NK-92 treated with Interleukin-12 subunit alpha and Interleukin-12 subunit beta, amount 100 ng/mL, for 24 hours (cell line): ENCODE data around the gene JAKMIP3.

Experiments used
- DNase-seq: peaks from one replicate; lab custom pipeline; 2025; lab: John Stamatoyannopoulos, UW

Gene JAKMIP3

GRCh38 chr10:132098539-132099388 lies 33.0 kb downstream of the JAKMIP3 start:
- DNase-seq: no peak

DNA sequence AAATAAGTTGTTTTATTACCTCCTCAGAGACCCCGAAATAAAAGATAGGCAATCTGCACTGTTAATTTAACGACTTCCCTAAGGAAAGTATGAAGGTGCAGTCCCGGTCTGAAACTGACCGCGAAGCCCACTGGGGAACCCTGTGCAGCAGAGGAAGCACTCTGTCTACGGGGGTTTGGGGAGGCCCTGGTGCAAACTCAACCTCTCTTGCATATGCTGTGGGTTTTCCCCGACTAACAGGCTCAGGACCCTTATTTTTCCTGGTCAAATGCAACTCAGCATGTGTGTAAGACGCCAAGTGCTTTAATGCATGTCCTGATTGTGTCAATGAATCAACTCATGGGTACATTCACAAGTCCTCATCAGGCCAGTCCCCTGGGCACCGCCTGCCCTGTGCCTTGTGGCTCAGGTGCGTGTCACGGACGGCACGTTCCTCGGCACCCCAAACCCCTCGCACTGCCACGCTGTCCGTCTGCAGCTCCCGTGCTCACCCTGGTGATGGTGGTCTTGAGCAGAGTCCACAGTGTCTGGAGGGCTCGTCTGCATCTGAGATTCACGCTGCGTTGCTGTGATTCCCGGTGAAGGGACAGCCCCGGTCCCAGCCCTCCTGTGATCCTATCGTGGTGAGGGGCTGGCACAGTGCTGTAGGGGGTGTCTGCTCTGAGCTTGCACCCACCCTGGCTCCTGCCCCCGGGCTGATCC lies 33.8 kb downstream of the JAKMIP3 start:
- no peak for DNase-seq

DNA sequence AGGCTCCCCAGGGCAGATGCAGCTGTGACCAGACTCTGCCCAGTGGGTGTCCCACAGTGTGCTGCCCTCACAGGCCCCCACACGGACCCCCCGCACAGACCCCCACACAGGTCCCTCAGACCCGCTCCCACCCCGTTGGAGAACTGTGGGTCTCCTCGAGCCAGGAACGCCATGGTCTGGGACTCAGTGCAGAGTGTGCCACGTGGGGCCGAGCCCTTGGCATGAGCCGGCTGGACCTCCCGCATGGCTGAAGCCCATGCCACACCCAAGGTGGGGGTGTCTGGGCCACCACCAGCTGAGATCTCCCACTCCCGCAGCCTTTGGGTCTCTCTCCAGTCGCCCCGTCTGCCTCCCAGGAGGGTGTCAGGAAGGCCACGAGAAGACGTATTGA lies 34.3 kb downstream of the JAKMIP3 start:
- no peak for DNase-seq

DNA sequence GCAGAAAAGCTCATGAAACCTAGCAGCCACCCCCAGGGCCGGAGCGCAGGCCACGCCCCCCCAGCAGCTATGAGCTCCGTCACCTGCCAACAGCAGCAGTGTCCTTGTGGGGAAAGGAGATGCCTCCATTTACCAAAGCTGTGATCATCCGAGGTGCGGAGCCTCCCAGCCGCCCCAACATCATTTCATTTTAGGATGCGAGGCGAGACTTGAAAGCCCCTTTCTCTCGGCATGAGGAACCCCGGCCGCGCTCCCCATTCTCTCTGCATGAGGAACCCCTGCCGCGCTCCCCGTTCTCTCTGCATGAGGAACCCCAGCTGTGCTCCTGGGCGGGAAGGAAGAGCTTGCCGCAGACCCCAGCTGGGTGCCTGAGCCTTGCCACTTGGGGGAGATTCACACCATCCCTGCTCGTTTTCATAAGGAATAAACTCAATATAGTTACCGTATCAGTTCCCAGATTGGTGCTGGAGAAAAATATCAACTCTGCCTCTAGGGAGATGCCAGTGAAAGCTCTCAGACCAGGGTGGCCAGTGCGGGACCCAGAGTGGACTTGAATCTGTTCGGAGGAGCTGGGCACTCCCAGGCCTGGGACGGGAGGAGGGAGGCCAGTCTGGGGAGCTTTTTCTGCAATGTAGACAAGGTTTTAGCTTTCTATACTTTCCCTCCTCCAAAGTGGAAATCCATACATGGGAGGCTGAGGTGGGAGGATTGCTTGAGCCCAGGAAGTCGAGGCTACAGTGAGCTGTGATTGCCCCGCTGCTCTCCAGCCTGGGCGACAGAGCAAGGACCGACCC lies 35.0 kb downstream of the JAKMIP3 start:
- DNase-seq: no peak

- no peak for DNase-seq
These were observed 35.8 kb downstream of the JAKMIP3 start for GRCh38 chr10:132101529-132101928.

DNA sequence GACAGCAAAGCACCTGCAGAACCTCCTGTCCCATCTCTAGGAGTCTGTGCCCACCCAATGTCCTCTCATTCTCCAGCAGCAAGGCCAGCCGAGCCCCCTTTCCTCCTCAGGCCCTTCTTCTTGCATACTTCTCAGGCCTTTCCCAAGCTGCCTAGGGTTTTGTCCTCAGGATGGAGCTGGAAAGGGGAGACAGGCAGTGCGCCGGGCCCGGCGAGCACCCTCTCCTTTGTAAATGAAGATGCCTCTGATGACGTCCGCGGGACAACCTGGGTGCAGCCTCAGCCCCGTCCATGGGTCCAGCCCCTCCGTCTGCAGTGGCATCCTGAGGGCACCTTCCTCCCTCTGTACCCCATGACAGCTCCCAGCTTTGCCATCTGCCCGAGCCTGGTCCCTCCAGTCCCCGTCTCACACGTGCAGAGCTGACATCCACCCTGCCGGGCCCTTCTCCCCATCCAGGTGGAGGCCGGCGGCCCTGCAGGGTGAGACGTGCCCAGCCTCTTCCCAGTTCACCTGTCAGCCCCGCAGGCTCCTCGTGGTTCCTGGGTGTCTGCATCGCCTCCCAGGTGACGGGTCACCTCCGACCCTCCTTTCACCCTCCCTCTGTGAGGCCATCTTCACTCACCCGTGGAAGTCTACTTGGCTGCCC lies 36.4 kb downstream of the JAKMIP3 start:
- no peak for DNase-seq

DNA sequence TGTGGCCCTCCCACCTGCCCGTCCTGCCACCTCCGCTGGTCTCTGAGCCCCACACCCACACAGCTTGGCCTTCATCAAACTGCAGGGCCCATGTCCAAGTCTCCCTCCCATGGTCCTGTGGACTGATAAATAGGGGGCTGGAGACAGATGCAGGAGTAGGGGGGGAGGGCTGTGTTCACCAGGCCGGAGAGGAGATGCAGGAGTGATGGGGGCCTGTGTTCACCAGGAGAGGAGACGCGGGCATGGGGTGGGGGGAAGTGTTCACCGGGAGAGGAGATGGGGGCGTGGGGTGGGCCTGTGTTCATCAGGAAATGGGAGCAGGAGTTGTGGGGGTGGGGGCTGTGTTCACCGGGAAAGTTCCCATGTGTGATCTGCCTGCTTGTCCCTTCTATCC lies 37.0 kb downstream of the JAKMIP3 start:
- DNase-seq: no peak

DNA sequence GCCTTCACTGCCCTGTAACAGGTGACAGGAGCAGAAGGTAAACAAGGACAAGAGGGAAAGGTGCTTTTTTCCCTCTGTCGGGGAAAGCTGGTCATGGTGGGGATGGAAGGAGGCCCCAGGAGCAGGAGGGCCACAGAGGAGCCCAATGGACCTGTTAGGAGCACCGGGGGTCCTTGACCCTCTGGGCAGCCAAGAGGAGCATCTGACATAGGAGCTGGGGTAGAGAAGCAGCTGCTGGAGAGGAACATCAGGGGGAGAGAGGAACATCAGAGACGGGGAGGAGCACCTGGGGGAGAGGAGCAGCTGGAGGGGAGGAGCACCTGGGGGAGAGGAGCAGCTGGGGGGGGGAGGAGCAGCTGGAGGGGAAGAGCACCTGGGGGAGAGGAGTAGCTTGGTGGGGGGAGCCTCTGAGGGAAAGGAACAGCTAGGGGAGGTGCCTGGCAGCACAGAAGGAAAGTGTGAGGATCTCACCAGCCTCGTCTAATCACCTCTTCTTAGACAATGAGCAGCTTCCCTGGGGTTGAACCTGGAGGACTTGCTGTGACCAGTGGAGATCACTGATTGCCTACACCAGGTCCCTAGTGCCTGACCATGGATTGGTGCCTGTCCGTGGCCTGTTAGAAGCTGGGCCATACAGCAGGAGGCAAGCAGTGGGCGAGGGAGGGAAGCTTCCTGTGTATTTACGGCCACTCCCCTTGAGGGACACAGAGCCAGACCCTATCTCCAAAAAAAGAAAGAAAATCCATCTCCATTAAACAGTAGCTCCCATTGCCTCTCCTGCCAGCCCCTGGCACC lies 37.6 kb downstream of the JAKMIP3 start:
- no peak for DNase-seq

- DNase-seq: no peak
These were observed 38.3 kb downstream of the JAKMIP3 start for GRCh38 chr10:132104062-132104461.

- no peak for DNase-seq
These were observed 38.9 kb downstream of the JAKMIP3 start for GRCh38 chr10:132104471-132105301.

DNA sequence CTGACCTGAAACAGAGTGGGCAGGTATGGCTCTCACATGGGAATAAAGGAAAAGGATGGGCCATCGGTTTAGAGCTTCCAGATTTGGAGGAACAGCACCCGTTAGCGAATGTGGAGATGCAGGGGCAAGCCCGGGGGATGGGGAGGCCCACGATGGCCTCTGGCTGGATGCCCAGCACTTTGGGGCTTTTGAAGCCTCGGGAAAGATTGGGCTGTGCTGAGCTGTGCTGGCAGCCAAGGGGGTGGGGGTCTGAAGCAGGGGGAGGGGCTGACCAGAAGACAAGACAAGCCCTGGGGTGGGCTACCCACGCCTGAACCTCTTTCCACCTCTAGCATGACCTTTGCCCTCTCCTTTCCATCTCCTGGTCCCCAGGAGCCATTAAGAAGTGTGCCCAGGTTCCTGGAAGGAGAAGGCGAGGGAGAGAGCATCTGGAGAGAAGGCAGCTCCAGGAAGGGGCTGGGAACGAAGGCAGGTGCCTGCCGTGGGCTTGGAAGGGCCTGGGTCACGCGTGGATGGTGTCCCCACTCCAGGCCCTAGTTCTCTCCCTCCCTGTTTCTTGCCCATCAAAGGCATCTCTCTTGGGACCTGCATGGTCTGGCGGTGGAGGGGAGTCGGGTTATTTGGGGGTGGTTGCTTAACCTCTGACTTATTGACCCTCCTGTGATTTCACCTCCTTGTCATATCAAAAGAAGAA lies 39.7 kb downstream of the JAKMIP3 start:
- no peak for DNase-seq

GRCh38 chr10:132106431-132106830 lies 40.7 kb downstream of the JAKMIP3 start:
- DNase-seq: no peak

- DNase-seq: no peak
These were observed 41.6 kb downstream of the JAKMIP3 start for GRCh38 chr10:132107186-132107948.

- DNase-seq: no peak
These were observed 42.5 kb downstream of the JAKMIP3 start for GRCh38 chr10:132107949-132108877.

GRCh38 chr10:132109341-132110110 lies 43.8 kb downstream of the JAKMIP3 start:
- no peak for DNase-seq

DNA sequence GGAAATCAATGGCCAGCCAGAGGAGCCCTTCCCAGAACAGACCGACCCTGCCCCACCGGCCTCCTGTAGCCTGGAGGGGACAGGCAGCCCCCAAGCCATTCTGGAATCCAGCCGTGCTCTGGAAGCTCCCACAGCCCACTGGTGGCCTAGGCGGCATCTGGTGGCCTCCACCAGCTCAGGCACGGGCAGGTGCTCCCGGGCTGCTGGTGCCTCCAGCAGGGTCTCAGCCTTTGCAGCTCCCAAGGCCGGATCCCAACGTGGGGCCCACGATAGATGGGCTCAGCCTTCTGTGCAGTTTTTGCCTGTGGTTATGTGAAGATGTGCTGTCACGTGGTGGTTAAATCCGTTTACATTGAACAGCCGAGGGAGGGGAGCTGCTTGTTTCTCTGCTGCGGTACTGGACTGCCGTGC lies 44.4 kb downstream of the JAKMIP3 start:
- DNase-seq: no peak

DNA sequence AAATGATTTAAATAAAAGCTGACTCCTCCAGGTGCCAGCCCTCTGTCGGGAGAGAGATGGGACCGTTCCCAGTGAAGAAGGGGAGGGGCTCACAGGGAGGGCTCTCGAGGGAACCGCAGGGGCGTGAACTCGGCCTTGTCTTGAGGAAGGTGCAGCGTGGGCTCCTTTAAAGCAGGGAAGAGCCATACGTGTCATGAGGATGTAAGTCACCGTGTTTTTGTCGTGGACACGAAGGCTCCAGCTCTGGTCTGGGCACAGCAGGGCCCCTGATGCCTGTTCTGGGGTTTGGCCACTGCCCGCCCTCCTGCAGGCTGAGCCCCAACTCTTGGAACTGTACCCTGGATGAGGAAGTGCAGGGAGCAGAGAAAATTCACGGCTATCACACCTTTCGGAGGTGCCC lies 45.0 kb downstream of the JAKMIP3 start:
- no peak for DNase-seq
